Upper lobe of left lung (tissue), 4 donors: ENCODE data around the gene CLBA1.

ENCODE experiments used
- CTCF ChIP-seq, 6 experiments: fragments of 450-650 bp in 4 of 6; fragments of 200-600 bp in 2 of 6; sonication (generic) in 2 of 6; IDR thresholded peaks; one replicate each; pipeline ENCODE4 v1.5.1; 2016 to 2019; ENCODE audit warnings: antibody characterized with exemption in 6 of 6
- EP300 ChIP-seq, 4 donors: sonication (generic); formaldehyde crosslinking; IDR thresholded peaks; one replicate each; pipeline ENCODE4 v1.5.1; 2017; ENCODE audit warnings: antibody characterized with exemption in 4 of 4, control low read depth in 2 of 4
- POLR2A ChIP-seq, 4 donors: fragments of 450-650 bp; IDR thresholded peaks; one replicate each; pipeline ENCODE4 v1.5.1; 2016 to 2017; ENCODE audit warnings: antibody characterized with exemption in 4 of 4, mild to moderate bottlenecking in 2 of 4

- no peak for TF ChIP-seq EP300 (IDR thresholded peaks at IDR 0.05)
- TF ChIP-seq CTCF (IDR thresholded peaks at IDR 0.05): no peak
- no peak for TF ChIP-seq POLR2A (IDR thresholded peaks at IDR 0.05)
These were observed 43.8 kb downstream of the CLBA1 start for GRCh38 chr14:105029402-105029801.
